GM19043 (cell line): ENCODE data around the gene IMP4.

Experiments
- ATAC-seq: cut with Tn5 transposase; IDR thresholded peaks from one replicate; pipeline ENCODE4 v1.9.1; 2021; ENCODE audit warnings: low read depth; ENCODE audit not compliant: unreplicated experiment

IMP4 gene

DNA sequence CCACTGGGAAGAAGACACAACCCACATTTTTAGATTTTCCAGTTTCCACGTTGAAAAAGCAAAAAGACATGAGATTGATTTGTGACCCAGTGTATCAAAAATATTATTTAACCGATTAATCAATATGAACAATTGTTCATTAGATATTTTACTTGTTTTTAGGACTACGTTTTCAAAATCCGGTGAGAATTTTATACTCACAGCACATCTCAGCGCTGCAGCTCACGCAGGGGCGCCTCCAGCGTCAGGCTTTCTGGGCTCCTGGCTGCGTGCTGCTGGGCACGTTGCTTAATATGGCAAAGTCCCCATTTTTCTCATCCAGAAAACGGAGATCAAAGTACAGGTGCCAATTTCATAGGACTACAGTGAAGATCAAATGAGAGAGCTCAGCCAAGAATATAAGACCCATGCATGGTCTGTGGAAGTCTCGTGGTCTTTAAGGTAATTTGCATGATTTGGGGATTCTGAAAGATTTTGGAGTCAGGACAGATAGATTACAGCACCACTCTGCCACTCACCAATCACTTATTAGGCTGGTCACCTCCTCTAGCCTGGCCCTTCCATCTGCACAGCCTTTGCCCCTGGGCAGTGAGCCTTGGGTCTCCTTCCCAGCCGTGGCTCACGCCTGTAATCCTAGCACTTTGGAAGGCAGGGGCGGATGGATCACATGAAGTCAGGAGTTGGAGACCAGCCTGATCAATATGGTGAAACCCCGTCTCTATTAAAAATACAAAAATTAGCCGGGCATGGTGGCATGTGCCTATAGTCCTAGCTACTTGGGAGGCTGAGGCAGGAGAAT, 49.4 kb downstream of the IMP4 start:
- ATAC-seq = no peak

DNA sequence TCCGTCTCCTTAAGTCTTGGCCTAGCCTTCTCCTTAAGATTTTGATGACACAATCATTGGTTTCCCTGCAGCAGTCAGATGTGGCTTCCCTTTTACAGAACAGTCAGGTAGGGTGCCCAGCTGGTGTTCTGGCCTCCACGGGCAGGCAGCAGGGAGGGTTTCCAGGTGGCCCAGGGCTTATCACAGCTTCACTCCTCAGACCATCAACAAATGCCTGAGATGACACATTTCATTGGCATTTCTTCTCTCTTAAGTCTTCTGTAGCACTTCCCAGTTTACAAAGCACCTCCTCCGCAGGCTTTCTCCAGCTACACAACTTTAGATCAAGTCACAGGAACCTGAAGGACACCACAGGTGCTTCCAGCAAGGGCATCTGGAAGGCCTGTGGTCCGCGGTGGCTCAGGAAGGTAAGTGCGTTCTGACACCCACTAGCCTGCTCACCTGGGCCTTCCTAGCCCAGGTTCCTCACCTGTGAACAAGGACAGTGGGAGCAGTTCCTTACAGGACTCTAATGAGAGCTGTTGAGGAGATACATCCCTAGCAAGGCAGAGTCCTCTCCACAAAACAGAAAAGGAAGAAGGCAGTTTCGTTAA, 50.7 kb downstream of the IMP4 start:
- ATAC-seq = no peak
